K562 (cell line): ENCODE data around the gene IL25. TPM values are rescaled to one million over a fixed set of nuclear protein-coding genes. Genes with fewer than 3 reads are reported as not detected.

Experiments
- ATAC-seq: fragments of 200-7000 bp; cut with Tn5 transposase; 3 replicates; pipeline ENCODE4 v1.9.1; 2020; ENCODE audit warnings: moderate library complexity
- BruUV-seq: library from RNA; stranded (reverse); fragments of 400-500 nt; replicated peaks from 2 replicates; lab custom pipeline; 2021; lab: Mats Ljungman, UMichigan
- CTCF ChIA-PET: fragments of 300-600 bp; formaldehyde crosslinking; extraction: SDS; loops from one replicate; lab custom pipeline; 2021; ENCODE audit warnings: low intra/inter-chr PET ratio; lab: Yijun Ruan, JAX
- POLR2A ChIA-PET: fragments of 300-600, 350-650 bp; sonication (Branson Sonifier 250); formaldehyde crosslinking; extraction: SDS; loops from one replicate; lab custom pipeline; 2021; ENCODE audit warnings: antibody characterized with exemption, inconsistent platforms; lab: Yijun Ruan, JAX
- DNase-seq, 4 experiments: peaks; one replicate each; pipeline versions ENCODE4 v3.0.0 to v3.0.0-alpha.2; 2011 to 2018; ENCODE audit warnings: low spot score in 3 of 4, mixed read lengths in 3 of 4; ENCODE audit errors: extremely low read depth in 1 of 4
- FAIRE-seq: peaks from 2 replicates; lab custom pipeline; 2011; peaks lifted over from hg19 to GRCh38; lab: Jason Lieb, UNC
- H2AFZ ChIP-seq: 2 replicates; pipeline ENCODE4 v1.6.0; 2011; ENCODE audit warnings: low read depth, low read length, control low read depth, inconsistent platforms
- H3K27ac ChIP-seq: fragments of 200-600 bp; 3 replicates; pipeline ENCODE4 v1.8.0; 2011; ENCODE audit warnings: low read depth, mild to moderate bottlenecking, control low read depth, inconsistent platforms, low read length, moderate library complexity, mixed read lengths; ENCODE audit errors: extremely low read depth
- H3K27me3 ChIP-seq, 2 experiments: fragments of 300-600 bp in 1 of 2; 2 replicates in 1 of 2; 3 replicates in 1 of 2; pipeline versions ENCODE4 v1.6.0 to v1.8.0; 2011; ENCODE audit warnings: inconsistent platforms in 2 of 2, low read length in 2 of 2, mild to moderate bottlenecking in 1 of 2, mixed read lengths in 1 of 2, moderate library complexity in 1 of 2; ENCODE audit not compliant: control insufficient read depth in 2 of 2, insufficient read depth in 2 of 2
- H3K36me3 ChIP-seq: fragments of 300-600 bp; 3 replicates; pipeline ENCODE4 v1.8.0; 2011; ENCODE audit warnings: mild to moderate bottlenecking, low read length, inconsistent platforms; ENCODE audit not compliant: control insufficient read depth, insufficient read depth
- H3K4me1 ChIP-seq, 2 experiments: fragments of 200-600 bp in 1 of 2; replicated peaks in 1 of 2; 2 replicates in 1 of 2; 3 replicates in 1 of 2; pipeline versions ENCODE4 v1.5.1 to v1.8.0; 2011; ENCODE audit warnings: inconsistent platforms in 2 of 2, low read length in 2 of 2, mild to moderate bottlenecking in 1 of 2, mixed read lengths in 1 of 2, moderate library complexity in 1 of 2; ENCODE audit not compliant: control insufficient read depth in 2 of 2, insufficient read depth in 2 of 2
- H3K4me2 ChIP-seq: 2 replicates; pipeline ENCODE4 v1.6.1; 2011; ENCODE audit warnings: low read length, control low read depth, inconsistent platforms, mixed read lengths; ENCODE audit not compliant: insufficient read depth
- H3K4me3 ChIP-seq: fragments of 200-600 bp; sonication (generic), shearing (Covaris generic); 2 replicates; pipeline ENCODE4 v1.5.1; 2016; ENCODE audit warnings: control low read depth, inconsistent platforms
- H3K79me2 ChIP-seq: fragments of 200-600 bp; 3 replicates; pipeline ENCODE4 v1.8.0; 2011; ENCODE audit warnings: low read length, inconsistent platforms; ENCODE audit not compliant: control insufficient read depth, insufficient read depth
- H3K9ac ChIP-seq, 2 experiments: 2 replicates each; pipeline versions ENCODE4 v1.6.0 to v1.6.1; 2011; ENCODE audit warnings: low read depth in 2 of 2, low read length in 2 of 2, control low read depth in 1 of 2, inconsistent platforms in 1 of 2, mild to moderate bottlenecking in 1 of 2, mixed read lengths in 1 of 2; ENCODE audit not compliant: insufficient read depth in 1 of 2
- H3K9me1 ChIP-seq: one replicate; pipeline ENCODE4 v1.6.0; 2011; ENCODE audit warnings: inconsistent platforms, mild to moderate bottlenecking, low read length, moderate library complexity; ENCODE audit not compliant: control insufficient read depth, insufficient read depth
- H3K9me3 ChIP-seq: replicated peaks from 2 replicates; pipeline ENCODE4 v1.5.1; 2011; ENCODE audit warnings: low read depth, low read length, inconsistent platforms; ENCODE audit not compliant: control insufficient read depth, insufficient read depth
- H4K20me1 ChIP-seq: replicated peaks from 2 replicates; pipeline ENCODE4 v1.6.1; 2011; ENCODE audit warnings: low read length, inconsistent platforms, mixed read lengths; ENCODE audit not compliant: control insufficient read depth, insufficient read depth
- ATF1 ChIP-seq, 2 experiments: fragments of 450-650 bp in 1 of 2; IDR thresholded peaks; 2 replicates each; pipeline ENCODE4 v1.6.1; 2016; ENCODE audit warnings: missing compliant biosample characterization in 1 of 2, missing genetic modification characterization in 1 of 2
- CBX3 ChIP-seq, 2 experiments: IDR thresholded peaks; 1 replicate in 1 of 2; 2 replicates in 1 of 2; pipeline ENCODE4 v1.6.1; 2012; ENCODE audit warnings: inconsistent platforms in 2 of 2, low read length in 2 of 2, borderline replicate concordance in 1 of 2, control low read depth in 1 of 2
- CREM ChIP-seq: IDR thresholded peaks from 2 replicates; pipeline ENCODE4 v1.6.1; 2014; ENCODE audit warnings: antibody characterized with exemption, low read depth
- ETV1 ChIP-seq: fragments of 450-650 bp; conservative IDR thresholded peaks from 2 replicates; pipeline ENCODE4 v1.6.1; 2016; ENCODE audit warnings: missing genetic modification characterization, control low read depth, low read depth, missing compliant biosample characterization
- HBP1 ChIP-seq: fragments of 450-650 bp; formaldehyde crosslinking; IDR thresholded peaks from 2 replicates; pipeline ENCODE4 v1.4.0; 2022; ENCODE audit warnings: missing genetic modification characterization
- HDAC6 ChIP-seq: IDR thresholded peaks from 2 replicates; pipeline ENCODE4 v1.6.1; 2012; ENCODE audit warnings: low read depth, mild to moderate bottlenecking, control low read depth, inconsistent platforms, low read length, moderate library complexity
- LCOR ChIP-seq: sonication (generic); formaldehyde crosslinking; IDR thresholded peaks from 2 replicates; pipeline ENCODE4 v1.8.0; 2022; ENCODE audit warnings: mild to moderate bottlenecking, missing genetic modification reagents
- MECOM ChIP-seq: fragments of 250-450 bp; sonication (Bioruptor Pico); IDR thresholded peaks from 2 replicates; pipeline ENCODE4 v1.8.0; 2022; ENCODE audit warnings: inconsistent platforms
- MNT ChIP-seq, 2 experiments: fragments of 450-650 bp; conservative IDR thresholded peaks; 2 replicates each; pipeline ENCODE4 v1.6.1; 2017; ENCODE audit warnings: mild to moderate bottlenecking in 2 of 2, moderate library complexity in 2 of 2
- NFIX ChIP-seq: fragments of 250-450 bp; sonication (Bioruptor Pico); IDR thresholded peaks from 2 replicates; pipeline ENCODE4 v1.4.0; 2020; ENCODE audit warnings: low read depth, mild to moderate bottlenecking, moderate library complexity
- PREB ChIP-seq: sonication (generic); formaldehyde crosslinking; IDR thresholded peaks from 2 replicates; pipeline ENCODE4 v1.8.1; 2023; ENCODE audit warnings: mild to moderate bottlenecking, missing genetic modification reagents
- RCOR1 ChIP-seq, 2 experiments: IDR thresholded peaks; 2 replicates each; pipeline ENCODE4 v1.6.1; 2012; ENCODE audit warnings: low read depth in 2 of 2, low read length in 2 of 2, borderline replicate concordance in 1 of 2, improper control_type of control experiment in 1 of 2
- TAF1 ChIP-seq: IDR thresholded peaks from 2 replicates; pipeline ENCODE4 v1.6.1; 2011; ENCODE audit warnings: mild to moderate bottlenecking, low read length, moderate library complexity; ENCODE audit not compliant: insufficient read depth, control insufficient read depth, severe bottlenecking; ENCODE audit errors: extremely low read depth
- TCF7L2 ChIP-seq: fragments of 150-350 bp; IDR thresholded peaks from 2 replicates; pipeline ENCODE4 v1.6.1; 2016; ENCODE audit warnings: low read depth, mild to moderate bottlenecking, low read length, moderate library complexity
- ZBTB1 ChIP-seq: sonication (generic); formaldehyde crosslinking; IDR thresholded peaks from 2 replicates; pipeline ENCODE4 v1.8.1; 2023; ENCODE audit warnings: missing genetic modification reagents, low read depth, mild to moderate bottlenecking, borderline replicate concordance
- ZNF780A ChIP-seq: fragments of 250-450 bp; sonication (Bioruptor Pico); IDR thresholded peaks from 2 replicates; pipeline ENCODE4 v1.5.0; 2021; ENCODE audit warnings: mild to moderate bottlenecking
- whole genome bisulfite sequencing: fragments of 100-300 bp; shearing (Covaris generic); methylation state at CpG from one replicate; pipeline ENCODE4 v1.1.6; 2016; ENCODE audit warnings: low coverage, mixed read lengths; ENCODE audit not compliant: insufficient coverage; ENCODE audit errors: missing lambda C conversion rate; 5-methylcytosine and 5-hydroxymethylcytosine counted together
- in situ Hi-C: fragments of 300-500 bp; cut with MboI; formaldehyde crosslinking; loops from 4 replicates; pipeline ENCODE4 v1.15.0; 2018; ENCODE audit warnings: inconsistent platforms, mixed read lengths
- intact Hi-C: fragments of 100-400 bp; cut with micrococcal nuclease; formaldehyde crosslinking; loops from 2 replicates; pipeline ENCODE4 v1.14.2; 2022
- polyA plus RNA-seq, 8 experiments: library from polyadenylated mRNA; depleted of rRNA in 4 of 8; stranded (reverse) in 5 of 8; unstranded in 3 of 8; fragments of >200 nt; fragmentation: Nextera tagmentation in 2 of 8; fragmentation: Illumina TruSeq in 1 of 8; extraction: Ambion mirVana in 2 of 8; extraction: Trizol in 1 of 8; gene quantifications; 2 replicates each; pipeline versions ENCODE4 v1.2.1 to v1.2.3, GENCODE V29; 2011 to 2014; ENCODE audit warnings: inconsistent platforms in 1 of 8, missing spikeins in 1 of 8
- total RNA-seq, 7 experiments: library from RNA; depleted of rRNA in 6 of 7; stranded (reverse); fragments of >200 nt in 6 of 7; fragmentation: Illumina TruSeq in 2 of 7; extraction: Trizol in 2 of 7; gene quantifications; 2 replicates each; pipeline versions ENCODE4 v1.2.1 to v1.2.3, GENCODE V29; 2011 to 2021; ENCODE audit warnings: low replicate concordance in 1 of 7
- TF ChIP-seq, protein P1 (sequence below): fragments of 450-650 bp; IDR thresholded peaks from 2 replicates; pipeline ENCODE4 v1.7.0; 2016; ENCODE audit warnings: borderline replicate concordance

IL25 gene
- total and polyA plus RNA-seq, 9 of the 15 experiments (the other 6 are each of a cell fraction or from before 2014, with no cell fraction given) = not detected

DNA sequence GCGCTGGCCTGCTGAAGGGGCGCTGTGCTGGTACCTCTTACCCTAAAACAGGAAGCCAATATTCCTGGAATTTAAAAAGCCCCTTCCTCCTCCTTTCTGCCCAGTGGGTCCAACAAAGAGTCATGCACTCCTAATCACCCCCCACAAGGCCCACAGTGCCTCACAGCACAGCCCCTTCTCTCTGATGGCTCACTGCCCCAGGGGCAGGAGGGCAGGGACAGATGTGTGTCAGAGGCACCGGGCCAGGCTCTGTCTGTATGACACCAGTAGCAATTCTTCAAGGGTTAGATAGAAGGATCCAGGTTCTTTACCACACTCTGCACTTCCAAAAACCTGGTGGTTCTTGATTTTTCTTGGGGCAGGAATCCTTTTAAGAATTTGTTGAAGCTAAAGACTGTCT is 26.5 kb downstream of the IL25 start (continued):
- TF ChIP-seq CREM = no peak
- no peak for TF ChIP-seq NFIX
- TF ChIP-seq, protein P1, sequence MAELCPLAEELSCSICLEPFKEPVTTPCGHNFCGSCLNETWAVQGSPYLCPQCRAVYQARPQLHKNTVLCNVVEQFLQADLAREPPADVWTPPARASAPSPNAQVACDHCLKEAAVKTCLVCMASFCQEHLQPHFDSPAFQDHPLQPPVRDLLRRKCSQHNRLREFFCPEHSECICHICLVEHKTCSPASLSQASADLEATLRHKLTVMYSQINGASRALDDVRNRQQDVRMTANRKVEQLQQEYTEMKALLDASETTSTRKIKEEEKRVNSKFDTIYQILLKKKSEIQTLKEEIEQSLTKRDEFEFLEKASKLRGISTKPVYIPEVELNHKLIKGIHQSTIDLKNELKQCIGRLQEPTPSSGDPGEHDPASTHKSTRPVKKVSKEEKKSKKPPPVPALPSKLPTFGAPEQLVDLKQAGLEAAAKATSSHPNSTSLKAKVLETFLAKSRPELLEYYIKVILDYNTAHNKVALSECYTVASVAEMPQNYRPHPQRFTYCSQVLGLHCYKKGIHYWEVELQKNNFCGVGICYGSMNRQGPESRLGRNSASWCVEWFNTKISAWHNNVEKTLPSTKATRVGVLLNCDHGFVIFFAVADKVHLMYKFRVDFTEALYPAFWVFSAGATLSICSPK = no peak
- no peak for TF ChIP-seq ETV1
- TF ChIP-seq HDAC6 = no peak
- TF ChIP-seq TAF1 = no peak
- TF ChIP-seq ZNF780A (CRISPR knock-in tag) = no peak
- no peak for TF ChIP-seq ZBTB1
- no peak for TF ChIP-seq PREB (CRISPR knock-in tag)
- TF ChIP-seq, all 486 proteins: peak for 0

GRCh38 chr14:23399591-23399990 is 27.0 kb downstream of the IL25 start:
- FAIRE-seq = no peak
- in situ Hi-C loops (no loop called here), intact Hi-C loops (no loop called here)
- Histone ChIP-seq H2AFZ (no peak overlapping the region), H3K27me3 (peaks cover 9 to 58% of the 10 kb centered on the region in 2 experiments; a peak in 3 of 5 replicates), H3K79me2 (no peaks in the 10 kb centered on the region), H3K4me2 (no peak overlapping the region), H3K4me3 (no peak overlapping the region), H3K9ac (no peak overlapping the region), H3K36me3 (no peaks in the 10 kb centered on the region), H3K4me1 (peaks cover 0 to 6% of the 10 kb centered on the region in 2 experiments; a peak in 2 of 5 replicates), H3K9me3 (no peaks in the 10 kb centered on the region), H3K9me1 (no peaks in the 10 kb centered on the region), H3K27ac (no peak overlapping the region), H4K20me1 (no peaks in the 10 kb centered on the region)
- DNase-seq = no peak
- CTCF ChIA-PET = no interaction called here
- POLR2A ChIA-PET = interaction anchor here (0.6 kb wide), 1 partner anchor 9 kb away, joined by 4 read pairs; no protein-coding TSS in a partner anchor
- WGBS = 0% methylated on average over 2 of the region's 6 CpGs
- no peak for ATAC-seq
- BruUV-seq = no TSS peak
- TF ChIP-seq ATF1 (CRISPR knock-in tag; IDR thresholded peaks at IDR 0.05) = no peak
- TF ChIP-seq ATF1 (tag; IDR thresholded peaks at IDR 0.05) = no peak
- no peak for TF ChIP-seq RCOR1 (IDR thresholded peaks at IDR 0.05; ENCODE audit: borderline replicate concordance in 1 of 2, low read depth in 2 of 2, low read length in 2 of 2)
- TF ChIP-seq HBP1 (CRISPR knock-in tag) = no peak
- TF ChIP-seq MNT (conservative IDR thresholded peaks at IDR 0.05) = no peak
- TF ChIP-seq LCOR (CRISPR knock-in tag) = no peak
- no peak for TF ChIP-seq MECOM
- no peak for TF ChIP-seq TCF7L2
- no peak for TF ChIP-seq CBX3 (IDR thresholded peaks at IDR 0.05; ENCODE audit: borderline replicate concordance in 1 of 2, low read length in 2 of 2)
